COLO668 (cell line): ENCODE data around the gene OPHN1.
"Not testable (repeated sequence)": the region's sequence is repeated elsewhere in the genome, so short reads cannot be mapped to it uniquely, and the experiment has no call there.

Source experiments
- DNase-seq: peaks from one replicate; lab custom pipeline; 2025; ENCODE audit not compliant: unreplicated experiment; lab: John Stamatoyannopoulos, UW

OPHN1 gene

DNA sequence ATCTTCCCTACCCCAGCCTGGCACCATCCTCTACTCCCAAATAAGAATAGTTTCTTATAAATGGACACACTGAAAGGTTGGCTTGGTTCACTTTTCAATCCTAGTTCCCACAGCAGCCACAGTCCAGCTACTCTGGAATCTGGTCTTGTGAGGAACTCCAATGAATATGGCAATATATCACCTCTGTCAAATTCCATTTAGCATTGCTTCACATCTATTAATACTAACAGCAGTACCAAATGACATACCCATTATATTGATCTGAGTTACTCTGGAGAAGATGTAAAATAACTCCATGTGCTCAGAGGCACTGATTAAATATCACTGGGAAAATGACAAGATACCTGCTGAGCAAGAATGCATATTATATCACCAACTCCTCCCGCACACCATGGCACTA, 8.6 kb downstream of the OPHN1 start:
- DNase-seq: no peak

- DNase-seq: no peak
Measured at GRCh38 chrX:68422478-68422877, 10.8 kb downstream of the OPHN1 start.

DNA sequence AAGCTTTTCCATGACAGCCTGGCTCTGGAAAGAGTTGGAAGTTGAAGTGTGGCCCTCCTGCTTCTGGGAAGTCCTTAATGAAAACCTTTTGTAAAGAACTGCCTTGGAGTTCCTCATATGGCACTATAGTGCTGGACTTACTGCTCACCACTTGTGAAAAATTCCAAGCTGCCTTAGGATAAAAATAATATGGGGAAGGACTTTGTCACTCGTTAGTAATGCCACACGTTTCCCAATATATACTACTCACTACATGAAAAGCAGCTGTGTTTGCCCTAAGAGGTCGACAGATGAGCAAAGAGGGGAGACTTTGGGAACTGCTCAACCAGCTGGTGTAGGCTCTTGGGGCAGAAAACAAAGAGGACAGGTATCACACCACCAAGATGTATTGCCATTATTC, 11.7 kb downstream of the OPHN1 start:
- peak; percentile 1 for DNase-seq

- no peak for DNase-seq
Measured at GRCh38 chrX:68420559-68420958, 12.7 kb downstream of the OPHN1 start.

GRCh38 chrX:68419975-68420374, 13.3 kb downstream of the OPHN1 start:
- no peak for DNase-seq

- no peak for DNase-seq
Measured at GRCh38 chrX:68417651-68418050, 15.6 kb downstream of the OPHN1 start.

- no peak for DNase-seq
Measured at GRCh38 chrX:68416592-68416991, 16.7 kb downstream of the OPHN1 start.

DNA sequence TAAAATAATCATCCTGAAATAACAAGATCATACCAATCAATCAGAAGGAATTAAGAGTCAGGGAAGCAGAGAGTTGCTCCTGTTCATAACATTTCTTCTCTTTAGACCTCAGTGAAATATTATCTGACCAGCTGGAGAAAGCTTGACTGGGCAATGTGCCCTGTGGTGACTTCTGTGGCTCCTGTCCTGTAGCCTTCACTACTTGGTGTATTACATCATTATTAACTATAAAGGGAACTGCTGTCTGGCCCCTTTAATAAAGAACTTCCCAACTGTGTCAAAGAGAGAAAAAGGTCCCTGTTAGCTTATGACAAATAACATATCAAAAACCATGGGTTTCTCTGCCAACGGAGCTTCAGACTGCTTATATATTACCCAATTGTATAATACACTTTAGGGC, 18.0 kb downstream of the OPHN1 start:
- no peak for DNase-seq

DNA sequence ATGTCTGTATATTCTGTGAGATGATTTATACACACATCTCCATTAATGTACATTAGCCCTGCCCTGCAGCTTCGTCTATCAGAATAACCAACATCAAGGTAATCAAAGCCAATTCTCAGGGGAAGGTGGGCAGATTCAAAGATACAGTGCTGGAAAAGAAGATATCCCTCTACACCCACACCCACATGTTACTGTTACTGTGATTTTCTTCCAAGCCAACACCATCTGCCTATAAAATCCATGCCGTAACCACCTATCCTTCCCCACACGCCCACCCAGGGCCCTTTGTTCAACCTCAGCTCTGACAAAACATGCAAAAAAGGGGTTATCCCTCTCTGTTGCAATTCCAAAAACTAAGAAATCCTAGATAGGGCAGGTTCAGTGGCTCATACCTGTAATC, 20.0 kb downstream of the OPHN1 start:
- DNase-seq: no peak

GRCh38 chrX:68411729-68412128, 21.6 kb downstream of the OPHN1 start:
- DNase-seq: no peak

- no peak for DNase-seq
Measured at GRCh38 chrX:68409194-68409593, 24.1 kb downstream of the OPHN1 start.

DNA sequence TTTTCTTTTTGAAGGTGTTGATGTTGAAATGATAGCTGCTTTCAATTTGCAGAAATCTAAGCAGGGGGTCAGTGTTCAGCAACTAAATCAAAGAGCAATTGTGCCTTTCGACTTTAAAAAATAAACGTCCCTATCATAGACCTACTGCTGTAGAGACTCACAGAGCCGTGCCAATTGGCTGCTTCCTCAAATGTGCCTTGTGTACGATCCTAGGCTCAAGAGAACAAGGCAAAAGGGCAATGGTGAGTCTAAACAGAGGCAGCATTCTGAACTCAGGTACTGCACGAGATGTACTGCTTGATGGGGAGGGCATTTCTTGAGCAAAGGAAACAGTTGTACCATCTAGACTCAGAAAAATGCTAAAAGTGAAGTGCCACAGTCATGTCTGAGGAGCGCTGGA, 29.8 kb downstream of the OPHN1 start:
- no peak for DNase-seq

DNA sequence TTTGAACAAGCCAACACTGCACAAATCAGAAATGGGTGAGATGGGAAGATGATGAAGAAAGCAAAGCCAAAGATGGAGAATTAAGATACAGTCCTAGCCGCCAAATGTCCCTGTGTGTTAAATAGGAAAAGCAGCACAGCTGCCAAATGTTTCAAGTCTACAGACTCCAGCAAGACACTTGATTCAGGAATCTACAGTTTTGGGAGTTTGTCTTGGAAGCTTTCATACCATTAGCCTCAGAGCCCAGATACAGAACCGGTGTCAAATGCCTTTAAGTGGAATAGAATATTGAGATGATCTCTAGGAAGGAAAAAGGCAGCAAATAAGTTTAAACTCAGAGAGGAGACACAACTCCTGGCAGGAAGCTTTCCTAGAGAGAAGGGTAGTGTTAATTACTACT, 30.3 kb downstream of the OPHN1 start:
- no peak for DNase-seq

DNA sequence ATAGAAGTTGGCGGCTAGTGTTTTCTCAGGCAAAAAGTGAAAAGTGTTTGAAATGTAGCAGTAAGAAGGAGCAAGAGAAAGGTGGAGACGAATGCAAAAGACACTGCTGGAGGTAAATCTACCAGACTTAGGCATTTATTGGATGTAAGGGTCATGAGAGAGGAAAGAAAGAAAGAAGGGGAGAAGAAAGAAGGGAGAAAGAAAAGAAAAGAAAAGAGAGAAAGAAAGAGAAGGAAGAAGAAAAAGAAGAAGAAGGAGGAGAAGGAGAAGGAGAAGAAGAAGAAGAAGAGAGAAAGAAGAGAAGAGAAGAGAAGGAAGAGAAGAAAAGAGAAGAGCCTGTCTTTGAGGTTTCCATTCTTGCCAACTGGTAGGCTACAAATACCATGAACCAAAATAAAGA, 31.2 kb downstream of the OPHN1 start:
- no peak for DNase-seq

DNA sequence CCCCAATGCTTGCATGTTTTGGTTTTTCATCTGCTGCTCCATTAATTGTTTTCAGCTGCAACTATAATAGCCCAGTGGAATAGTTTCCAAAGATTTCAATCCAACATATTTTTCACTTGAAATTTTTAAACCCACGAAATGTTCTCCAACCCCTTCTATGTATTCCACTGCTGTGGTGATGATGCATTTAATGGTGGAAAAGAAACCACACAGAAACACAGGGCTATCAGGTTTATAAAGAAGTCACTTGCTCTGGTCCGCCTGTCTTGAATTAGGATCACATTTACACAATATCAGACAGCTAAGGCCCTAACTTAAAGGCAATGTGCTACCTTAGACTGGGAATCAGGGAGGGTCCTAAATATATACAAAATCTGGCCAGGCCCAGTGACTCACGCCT, 35.0 kb downstream of the OPHN1 start:
- no peak for DNase-seq

DNA sequence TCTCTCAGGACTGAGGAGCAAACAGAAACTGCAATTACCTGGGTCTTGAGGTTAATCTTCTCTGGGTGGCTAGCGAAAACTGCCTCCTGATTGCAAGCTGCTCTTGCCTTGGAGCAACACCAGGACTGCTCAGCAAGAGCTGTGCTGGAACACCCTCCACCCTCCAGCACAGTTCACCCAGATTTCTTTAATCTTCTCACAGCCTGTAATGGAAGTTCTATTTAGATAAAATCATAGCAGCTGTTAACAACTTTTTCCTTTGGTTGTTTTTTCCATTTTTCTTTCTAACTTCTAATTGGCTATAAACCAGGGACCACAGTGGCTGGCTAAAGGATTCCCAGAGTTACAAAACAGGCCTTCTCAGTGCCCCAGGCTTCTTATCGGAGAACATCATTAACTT, 36.3 kb downstream of the OPHN1 start:
- DNase-seq: no peak

DNA sequence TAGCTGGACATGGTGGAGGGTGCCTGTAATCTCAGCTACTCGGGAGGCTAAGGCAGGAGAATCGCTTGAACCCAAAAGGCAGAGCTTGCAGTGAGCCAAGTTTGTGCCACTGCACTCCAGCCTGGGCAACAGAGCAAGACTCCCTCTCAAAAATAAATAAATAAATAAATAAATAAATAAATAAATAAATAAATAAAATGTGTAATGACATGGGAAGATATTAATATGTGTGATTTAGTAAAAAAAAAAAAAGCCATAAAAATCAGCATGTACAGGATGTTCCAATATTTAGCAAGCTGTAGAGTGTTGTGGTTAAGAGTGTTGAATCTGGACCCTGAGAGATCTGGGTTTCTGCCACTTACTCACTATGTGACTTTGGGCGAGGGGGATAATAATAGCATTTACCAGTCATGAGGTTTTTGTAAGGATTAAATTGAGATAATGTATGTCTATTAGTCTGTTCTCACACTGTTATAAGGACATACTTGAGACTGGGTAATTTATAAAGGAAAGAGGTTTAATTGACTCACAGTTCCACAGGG, 43.8 kb downstream of the OPHN1 start:
- DNase-seq: not testable (repeated sequence)

- no peak for DNase-seq
Measured at GRCh38 chrX:68387776-68388175, 45.5 kb downstream of the OPHN1 start.

GRCh38 chrX:68383540-68383939, 49.8 kb downstream of the OPHN1 start:
- no peak for DNase-seq

DNA sequence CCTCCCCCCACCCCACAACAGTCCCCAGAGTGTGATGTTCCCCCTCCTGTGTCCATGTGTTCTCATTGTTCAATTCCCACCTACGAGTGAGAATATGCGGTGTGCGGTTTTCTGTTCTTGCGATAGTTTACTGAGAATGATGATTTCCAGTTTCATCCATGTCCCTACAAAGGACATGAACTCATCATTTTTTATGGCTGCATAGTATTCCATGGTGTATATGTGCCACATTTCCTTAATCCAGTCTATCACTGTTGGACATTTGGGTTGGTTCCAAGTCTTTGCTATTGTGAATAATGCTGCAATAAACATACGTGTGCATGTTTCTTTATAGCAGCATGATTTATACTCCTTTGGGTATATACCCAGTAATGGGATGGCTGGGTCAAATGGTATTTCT, 55.7 kb downstream of the OPHN1 start:
- not testable (repeated sequence) for DNase-seq

GRCh38 chrX:68376373-68376772, 56.9 kb downstream of the OPHN1 start:
- DNase-seq: no peak

DNA sequence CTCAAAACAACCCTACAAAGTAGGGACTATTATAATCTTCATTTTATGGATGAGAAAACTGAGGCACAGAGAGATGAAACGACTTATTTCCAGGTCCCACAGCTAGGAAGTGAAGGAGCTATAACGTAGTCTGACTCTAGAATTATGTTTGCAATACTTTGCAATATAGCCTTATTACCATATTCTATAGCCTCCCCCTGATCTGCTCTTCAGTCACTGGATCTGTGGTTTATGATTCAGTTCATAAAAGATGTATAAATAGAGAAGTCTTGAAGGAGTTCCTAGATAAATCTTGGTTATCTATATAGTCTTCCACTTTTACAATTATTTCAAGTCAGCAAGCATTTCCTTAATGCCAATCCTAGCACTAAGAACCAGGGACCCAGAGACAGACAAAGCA, 57.5 kb downstream of the OPHN1 start:
- no peak for DNase-seq

DNA sequence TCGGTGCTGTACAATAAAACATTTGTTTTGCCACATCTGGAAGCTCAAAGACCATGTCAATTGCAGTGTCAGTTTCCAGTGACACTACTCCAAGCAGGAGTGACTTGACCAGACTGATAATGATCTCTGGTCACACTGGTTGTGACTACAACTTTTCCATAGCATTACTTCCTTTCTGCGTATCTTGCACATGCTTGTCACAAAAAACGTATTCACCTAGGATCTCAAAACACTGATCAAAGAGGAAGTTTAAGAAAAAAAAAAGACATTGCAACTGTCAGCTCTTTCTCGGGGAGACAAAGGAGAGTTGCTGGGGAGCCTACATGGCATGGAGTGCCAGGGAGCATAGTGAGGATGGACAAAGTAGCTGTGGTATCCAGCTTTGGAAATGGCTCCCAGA, 60.6 kb downstream of the OPHN1 start:
- no peak for DNase-seq

GRCh38 chrX:68369559-68369958, 63.7 kb downstream of the OPHN1 start:
- no peak for DNase-seq
